ENCODE results near the gene TP73. TPM values are rescaled to one million over a fixed set of nuclear protein-coding genes. Genes with fewer than 3 reads are reported as not detected.

TP73 gene
- total RNA-seq, 1 experiment from 2014 or later, result 0.54 TPM

- Mint-ChIP-seq H3K36me3 (ENCODE audit: insufficient read depth, unreplicated experiment) (peaks cover 31% of the 10 kb centered on the region), H3K27ac (ENCODE audit: unreplicated experiment) (no peak overlapping the region), H3K9me3 (ENCODE audit: low read depth, unreplicated experiment) (no peaks in the 10 kb centered on the region), H3K4me3 (ENCODE audit: low read depth, unreplicated experiment) (no peak overlapping the region), H3K4me1 (ENCODE audit: low read depth, unreplicated experiment) (no peaks in the 10 kb centered on the region), H3K27me3 (ENCODE audit: unreplicated experiment) (no peaks in the 10 kb centered on the region)
- DNase-seq, result no peak
- BruUV-seq (replicated peaks), result no TSS peak
- no peak for TF ChIP-seq CTCF (IDR thresholded peaks at IDR 0.05; ENCODE audit: unreplicated experiment)
- intact Hi-C loops (cut with micrococcal nuclease; ENCODE audit: unreplicated experiment), result no loop called here
- CTCF ChIA-PET, result no interaction called here
Measured at GRCh38 chr1:3785456-3786157, 133.3 kb downstream of the TP73 start.

Other genes with a start within 250 kb of the TP73 start
- gene ARHGEF16, start 197.9 kb upstream of the TP73 start, total RNA-seq (2022), result 24.2 and 28.0 TPM in 2 replicates
- 32.4 and 33.8 TPM in 2 replicates for gene MEGF6, start 41.0 kb upstream of the TP73 start, total RNA-seq (2022)
- 22.5 and 27.3 TPM in 2 replicates for gene TPRG1L, start 27.5 kb upstream of the TP73 start, total RNA-seq (2022)
- 14.9 and 18.6 TPM in 2 replicates for gene WRAP73, start 2.4 kb upstream of the TP73 start, total RNA-seq (2022)
- gene CCDC27, start 99.9 kb downstream of the TP73 start, total RNA-seq (2022), result not detected in 2 replicates
- gene SMIM1, start 120.2 kb downstream of the TP73 start, total RNA-seq (2022), result 2.7 and 4.2 TPM in 2 replicates
- gene LRRC47, start 144.0 kb downstream of the TP73 start, total RNA-seq (2022), result 35.8 and 38.1 TPM in 2 replicates
- 29.4 and 34.3 TPM in 2 replicates for gene CEP104, start 204.7 kb downstream of the TP73 start, total RNA-seq (2022)
- 6.5 and 6.6 TPM in 2 replicates for gene DFFB, start 205.0 kb downstream of the TP73 start, total RNA-seq (2022)
- 20.9 and 21.1 TPM in 2 replicates for gene C1orf174, start 247.8 kb downstream of the TP73 start, total RNA-seq (2022)